GM23248 (cell line): Measurements from ENCODE around the gene RBM47. TPM values are rescaled to one million over a fixed set of nuclear protein-coding genes. Genes with fewer than 3 reads are reported as not detected.

Source experiments
- DNase-seq: peaks from one replicate; pipeline ENCODE4 v3.0.0-alpha.2; 2015
- H2AFZ ChIP-seq: fragments of 200-600 bp; sonication (generic); 2 replicates; pipeline ENCODE4 v1.6.1; 2016; ENCODE audit warnings: antibody characterized with exemption
- H3F3A ChIP-seq: fragments of 200-600 bp; sonication (generic); 2 replicates; pipeline ENCODE4 v1.6.1; 2016; ENCODE audit warnings: mild to moderate bottlenecking, antibody characterized with exemption, mixed run types; ENCODE audit not compliant: insufficient read depth
- H3K27ac ChIP-seq: fragments of 200-600 bp; sonication (generic); 2 replicates; pipeline ENCODE4 v1.5.1; 2016; ENCODE audit warnings: mild to moderate bottlenecking
- H3K27me3 ChIP-seq: fragments of 200-600 bp; sonication (generic); replicated peaks from 2 replicates; pipeline ENCODE4 v1.6.1; 2016; ENCODE audit warnings: mild to moderate bottlenecking; ENCODE audit not compliant: insufficient read depth
- H3K36me3 ChIP-seq: fragments of 200-600 bp; sonication (generic); 2 replicates; pipeline ENCODE4 v1.6.1; 2016; ENCODE audit warnings: low read depth, mild to moderate bottlenecking
- H3K4me1 ChIP-seq: fragments of 200-600 bp; sonication (generic); 2 replicates; pipeline ENCODE4 v1.6.1; 2016; ENCODE audit warnings: mild to moderate bottlenecking; ENCODE audit not compliant: insufficient read depth
- H3K4me2 ChIP-seq: fragments of 200-600 bp; sonication (generic); one replicate; pipeline ENCODE4 v1.6.1; 2016; ENCODE audit warnings: mild to moderate bottlenecking; ENCODE audit not compliant: unreplicated experiment
- H3K4me3 ChIP-seq: fragments of 200-600 bp; sonication (generic); 2 replicates; pipeline ENCODE4 v1.5.1; 2016; ENCODE audit warnings: mild to moderate bottlenecking
- H3K79me2 ChIP-seq: fragments of 200-600 bp; sonication (generic); 2 replicates; pipeline ENCODE4 v1.6.1; 2016; ENCODE audit warnings: mild to moderate bottlenecking; ENCODE audit not compliant: insufficient read depth
- H3K9ac ChIP-seq: fragments of 200-600 bp; sonication (generic); 2 replicates; pipeline ENCODE4 v1.6.1; 2016; ENCODE audit warnings: mild to moderate bottlenecking
- H3K9me2 ChIP-seq: fragments of 200-600 bp; sonication (generic); 2 replicates; pipeline ENCODE4 v1.6.1; 2016; ENCODE audit warnings: mixed run types, mild to moderate bottlenecking, moderate library complexity; ENCODE audit not compliant: insufficient read depth
- H3K9me3 ChIP-seq: fragments of 200-600 bp; sonication (generic); one replicate; pipeline ENCODE4 v1.6.1; 2017; ENCODE audit warnings: low read depth
- H4K20me1 ChIP-seq: fragments of 200-600 bp; sonication (generic); 2 replicates; pipeline ENCODE4 v1.6.0; 2016; ENCODE audit not compliant: insufficient read depth
- EZH2 ChIP-seq: fragments of 200-600 bp; sonication (generic); IDR thresholded peaks from 2 replicates; pipeline ENCODE4 v1.6.1; 2018; ENCODE audit warnings: antibody characterized with exemption, mild to moderate bottlenecking; ENCODE audit not compliant: insufficient read depth, poor library complexity, severe bottlenecking
- EZH2phosphoT487 ChIP-seq: fragments of 200-600 bp; sonication (generic); IDR thresholded peaks from 2 replicates; pipeline ENCODE4 v1.6.1; 2018; ENCODE audit warnings: antibody characterized with exemption, moderate library complexity, mild to moderate bottlenecking, low read depth; ENCODE audit not compliant: insufficient read depth
- WGBS, 2 experiments: methylation state at CpG; one replicate each; pipeline ENCODE4 v1.1.6; 2015 to 2017; ENCODE audit warnings: low lambda C conversion rate in 2 of 2, low coverage in 1 of 2; ENCODE audit errors: missing lambda C conversion rate in 2 of 2; 5-methylcytosine and 5-hydroxymethylcytosine counted together
- in situ Hi-C: fragments of 300-500 bp; cut with MboI; formaldehyde crosslinking; loops from 2 replicates; pipeline ENCODE4 v1.15.0; 2020
- polyA plus RNA-seq: library from polyadenylated mRNA; unstranded; fragments of >200 nt; fragmentation: Nextera tagmentation; extraction: Ambion mirVana; gene quantifications from 2 replicates; pipeline ENCODE4 v1.2.1, GENCODE V29; 2016
- total RNA-seq: library from RNA; depleted of rRNA; stranded (reverse); fragments of >200 nt; shearing (Covaris generic); gene quantifications from 2 replicates; pipeline ENCODE4 v1.2.3, GENCODE V29; 2014

The RBM47 gene
- total and polyA plus RNA-seq, 2 experiments from 2014 or later, result 0.70 to 1.3 TPM

- Histone ChIP-seq H3K9me2 (no peaks in the 10 kb centered on the region), H3F3A (no peaks in the 10 kb centered on the region), H4K20me1 (no peaks in the 10 kb centered on the region), H2AFZ (no peak overlapping the region), H3K36me3 (no peaks in the 10 kb centered on the region), H3K27me3 (no peaks in the 10 kb centered on the region), H3K79me2 (no peaks in the 10 kb centered on the region), H3K27ac (no peak overlapping the region), H3K9ac (no peak overlapping the region), H3K4me2 (no peak overlapping the region), H3K4me1 (no peaks in the 10 kb centered on the region), H3K9me3 (no peaks in the 10 kb centered on the region), H3K4me3 (no peak overlapping the region)
- WGBS, 2 experiments, result 83 to 86% methylated on average over 6 of the region's 6 CpGs
- DNase-seq, result no peak
- in situ Hi-C loops, result no loop called here
- TF ChIP-seq EZH2 (no peak), EZH2phosphoT487 (no peak)
Measured at GRCh38 chr4:40401096-40401495, 228.6 kb downstream of the RBM47 start.

GRCh38 chr4:40399578-40399977, 230.1 kb downstream of the RBM47 start:
- H3K9ac ChIP-seq, result no peak overlapping the region
- H3K36me3 ChIP-seq, result no peaks in the 10 kb centered on the region
- no peaks in the 10 kb centered on the region for H3K9me2 ChIP-seq
- H3K4me1 ChIP-seq, result no peaks in the 10 kb centered on the region
- no peak overlapping the region for H3K4me3 ChIP-seq
- no peak overlapping the region for H3K27ac ChIP-seq
- TF ChIP-seq EZH2 (no peak), EZH2phosphoT487 (no peak)
- H4K20me1 ChIP-seq, result no peaks in the 10 kb centered on the region
- no peaks in the 10 kb centered on the region for H3K9me3 ChIP-seq
- H3K4me2 ChIP-seq, result no peak overlapping the region
- H2AFZ ChIP-seq, result no peak overlapping the region
- WGBS, 2 experiments, result 63 to 71% methylated on average over 3 of the region's 3 CpGs
- in situ Hi-C loops, result no loop called here
- DNase-seq, result no peak
- no peaks in the 10 kb centered on the region for H3K79me2 ChIP-seq
- H3F3A ChIP-seq, result no peaks in the 10 kb centered on the region
- no peaks in the 10 kb centered on the region for H3K27me3 ChIP-seq

- Histone ChIP-seq H3K4me3 (no peak overlapping the region), H3F3A (no peaks in the 10 kb centered on the region), H2AFZ (no peak overlapping the region), H4K20me1 (no peaks in the 10 kb centered on the region), H3K9me3 (no peaks in the 10 kb centered on the region), H3K9me2 (no peaks in the 10 kb centered on the region), H3K79me2 (no peaks in the 10 kb centered on the region), H3K4me1 (no peaks in the 10 kb centered on the region), H3K27ac (no peak overlapping the region), H3K27me3 (0 out of 2 replicates have a peak, but pooled peaks cover 3% of the 10 kb centered on the region), H3K9ac (no peak overlapping the region), H3K4me2 (no peak overlapping the region), H3K36me3 (no peaks in the 10 kb centered on the region)
- in situ Hi-C loops, result no loop called here
- no peak for DNase-seq
- TF ChIP-seq EZH2phosphoT487, result no peak
- TF ChIP-seq EZH2, result no peak
- 67 to 73% methylated on average over 7 of the region's 7 CpGs for WGBS, 2 experiments
Measured at GRCh38 chr4:40395908-40396793, 233.5 kb downstream of the RBM47 start.

GRCh38 chr4:40395166-40395900, 234.3 kb downstream of the RBM47 start:
- DNase-seq, result no peak
- H3K4me3 ChIP-seq, result no peak overlapping the region

More at GRCh38 chr4:40395166-40395900, 234.3 kb downstream of the RBM47 start:
- TF ChIP-seq EZH2phosphoT487, result no peak
- no peak for TF ChIP-seq EZH2
- H3K9ac ChIP-seq, result no peak overlapping the region
- H3K79me2 ChIP-seq, result no peaks in the 10 kb centered on the region
- no peaks in the 10 kb centered on the region for H3K4me1 ChIP-seq
- H3K27ac ChIP-seq, result no peak overlapping the region
- in situ Hi-C loops, result no loop called here
- no peaks in the 10 kb centered on the region for H3K9me2 ChIP-seq
- no peaks in the 10 kb centered on the region for H3F3A ChIP-seq
- H4K20me1 ChIP-seq, result no peaks in the 10 kb centered on the region
- H3K36me3 ChIP-seq, result no peaks in the 10 kb centered on the region
- WGBS, 2 experiments, result 48 to 50% methylated on average over 4 of the region's 4 CpGs
- H3K27me3 ChIP-seq, result 0 out of 2 replicates have a peak, but pooled peaks cover 3% of the 10 kb centered on the region
- H2AFZ ChIP-seq, result no peak overlapping the region
- H3K9me3 ChIP-seq, result no peaks in the 10 kb centered on the region
- H3K4me2 ChIP-seq, result no peak overlapping the region
